Endodermal cell (in vitro differentiated cells): Measurements from ENCODE around the gene NF1. TPM values are rescaled to one million over a fixed set of nuclear protein-coding genes. Genes with fewer than 3 reads are reported as not detected.
A peak's percentile ranks its signal among the peaks of the same experiment; 100 is the strongest.

Source experiments
- DNase-seq: peaks from one replicate; pipeline ENCODE4 v3.0.0-alpha.2; 2017
- H3K27ac ChIP-seq: 2 replicates; pipeline ENCODE4 v1.5.1; 2013; ENCODE audit warnings: mild to moderate bottlenecking, low read depth, low read length, moderate library complexity
- H3K27me3 ChIP-seq: 2 replicates; pipeline ENCODE4 v1.6.1; 2013; ENCODE audit warnings: mild to moderate bottlenecking, low read length, moderate library complexity; ENCODE audit not compliant: insufficient read depth, control insufficient read depth, poor library complexity, severe bottlenecking
- H3K36me3 ChIP-seq: 2 replicates; pipeline ENCODE4 v1.7.0; 2013; ENCODE audit warnings: mild to moderate bottlenecking, low read length, moderate library complexity; ENCODE audit not compliant: control insufficient read depth, insufficient read depth
- H3K4me1 ChIP-seq: one replicate; pipeline ENCODE4 v1.7.0; 2013; ENCODE audit warnings: low read length; ENCODE audit not compliant: control insufficient read depth, insufficient read depth
- H3K4me3 ChIP-seq: 2 replicates; pipeline ENCODE4 v1.5.1; 2013; ENCODE audit warnings: mild to moderate bottlenecking, low read length, moderate library complexity
- H3K9ac ChIP-seq: 2 replicates; pipeline ENCODE4 v1.6.1; 2013; ENCODE audit warnings: mild to moderate bottlenecking, low read length, moderate library complexity; ENCODE audit not compliant: poor library complexity, severe bottlenecking; ENCODE audit errors: extremely low read depth
- H3K9me3 ChIP-seq: 2 replicates; pipeline ENCODE4 v1.6.1; 2013; ENCODE audit warnings: mild to moderate bottlenecking, low read length, moderate library complexity; ENCODE audit not compliant: control insufficient read depth
- H3K27ac Mint-ChIP-seq: 2 replicates; pipeline ENCODE4 v1.8.0; 2020; ENCODE audit warnings: mixed read lengths
- H3K27me3 Mint-ChIP-seq: 2 replicates; pipeline ENCODE4 v1.8.0; 2021; ENCODE audit warnings: mild to moderate bottlenecking, mixed read lengths; ENCODE audit not compliant: insufficient read depth
- H3K36me3 Mint-ChIP-seq: 2 replicates; pipeline ENCODE4 v1.8.0; 2020; ENCODE audit warnings: low read depth, mixed read lengths
- H3K4me1 Mint-ChIP-seq: 2 replicates; pipeline ENCODE4 v1.8.0; 2020; ENCODE audit warnings: mixed read lengths
- H3K4me3 Mint-ChIP-seq: 2 replicates; pipeline ENCODE4 v1.8.0; 2020; ENCODE audit warnings: mild to moderate bottlenecking, moderate library complexity, mixed read lengths
- H3K9me3 Mint-ChIP-seq: 2 replicates; pipeline ENCODE4 v1.8.0; 2020; ENCODE audit warnings: mild to moderate bottlenecking, mixed read lengths
- WGBS, 2 experiments: methylation state at CpG; one replicate each; pipeline versions ENCODE4 v1.1.5 to v1.1.7; 2013; ENCODE audit warnings: missing lambda C conversion rate in 2 of 2, mixed read lengths in 1 of 2; ENCODE audit not compliant: insufficient coverage in 1 of 2, insufficient read length in 1 of 2; 5-methylcytosine and 5-hydroxymethylcytosine counted together
- total RNA-seq, 2 donors: library from RNA; stranded (reverse); fragmentation: NEBNext Ultra II Directional in 1 of 2; extraction: Animal tissue kit (Norgen Biotek cat#: 25700) in 1 of 2; gene quantifications; 2 replicates in 1 of 2; 3 replicates in 1 of 2; pipeline ENCODE4 v1.2.1, GENCODE V29; 2021
- TF ChIP-seq, protein P1 (sequence below): fragments of 200-600 bp; sonication (generic); conservative IDR thresholded peaks from 2 replicates; pipeline ENCODE4 v1.5.0; 2021; ENCODE audit warnings: antibody characterized with exemption, mild to moderate bottlenecking

Gene NF1
- total RNA-seq, 2 donors from 2014 or later: 61.9 to 69.3 TPM

DNA sequence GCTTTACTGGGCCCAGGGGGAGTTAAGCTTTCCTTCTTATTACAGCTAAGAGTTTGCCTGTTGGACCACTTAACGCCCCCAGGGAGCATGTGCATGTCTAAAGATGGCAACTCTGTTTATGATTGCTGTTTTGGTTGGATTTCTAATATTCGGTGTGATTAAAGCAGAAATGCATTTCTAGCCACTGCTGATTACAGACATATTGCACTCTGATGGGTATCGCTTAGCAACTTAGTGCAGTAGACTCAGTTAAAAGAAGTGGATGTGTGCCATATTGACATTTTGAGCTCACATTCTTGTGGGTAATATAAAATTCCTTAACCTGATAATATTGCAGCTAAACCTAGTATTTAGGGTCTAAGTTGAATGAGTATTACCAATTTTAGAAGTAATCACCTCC is 4.2 kb downstream of the NF1 start:
- Histone ChIP-seq H3K27ac (no peak overlapping the region), H3K4me1 (no peaks in the 10 kb centered on the region), H3K27me3 (no peaks in the 10 kb centered on the region), H3K4me3 (no peak overlapping the region), H3K9ac (no peak overlapping the region), H3K36me3 (peaks cover 3% of the 10 kb centered on the region), H3K9me3 (no peaks in the 10 kb centered on the region)
- H3K9me3 Mint-ChIP-seq: no peaks in the 10 kb centered on the region
- TF ChIP-seq, protein P1, sequence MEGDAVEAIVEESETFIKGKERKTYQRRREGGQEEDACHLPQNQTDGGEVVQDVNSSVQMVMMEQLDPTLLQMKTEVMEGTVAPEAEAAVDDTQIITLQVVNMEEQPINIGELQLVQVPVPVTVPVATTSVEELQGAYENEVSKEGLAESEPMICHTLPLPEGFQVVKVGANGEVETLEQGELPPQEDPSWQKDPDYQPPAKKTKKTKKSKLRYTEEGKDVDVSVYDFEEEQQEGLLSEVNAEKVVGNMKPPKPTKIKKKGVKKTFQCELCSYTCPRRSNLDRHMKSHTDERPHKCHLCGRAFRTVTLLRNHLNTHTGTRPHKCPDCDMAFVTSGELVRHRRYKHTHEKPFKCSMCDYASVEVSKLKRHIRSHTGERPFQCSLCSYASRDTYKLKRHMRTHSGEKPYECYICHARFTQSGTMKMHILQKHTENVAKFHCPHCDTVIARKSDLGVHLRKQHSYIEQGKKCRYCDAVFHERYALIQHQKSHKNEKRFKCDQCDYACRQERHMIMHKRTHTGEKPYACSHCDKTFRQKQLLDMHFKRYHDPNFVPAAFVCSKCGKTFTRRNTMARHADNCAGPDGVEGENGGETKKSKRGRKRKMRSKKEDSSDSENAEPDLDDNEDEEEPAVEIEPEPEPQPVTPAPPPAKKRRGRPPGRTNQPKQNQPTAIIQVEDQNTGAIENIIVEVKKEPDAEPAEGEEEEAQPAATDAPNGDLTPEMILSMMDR: no peak
- 98 to 100% methylated on average over 1 to 3 of the region's 3 CpGs for WGBS, 2 experiments
- H3K27ac Mint-ChIP-seq: no peak overlapping the region
- H3K4me3 Mint-ChIP-seq: no peak overlapping the region
- H3K27me3 Mint-ChIP-seq: no peaks in the 10 kb centered on the region
- peaks cover 9% of the 10 kb centered on the region for H3K36me3 Mint-ChIP-seq
- H3K4me1 Mint-ChIP-seq: peaks cover 18% of the 10 kb centered on the region
- no peak for DNase-seq

DNA sequence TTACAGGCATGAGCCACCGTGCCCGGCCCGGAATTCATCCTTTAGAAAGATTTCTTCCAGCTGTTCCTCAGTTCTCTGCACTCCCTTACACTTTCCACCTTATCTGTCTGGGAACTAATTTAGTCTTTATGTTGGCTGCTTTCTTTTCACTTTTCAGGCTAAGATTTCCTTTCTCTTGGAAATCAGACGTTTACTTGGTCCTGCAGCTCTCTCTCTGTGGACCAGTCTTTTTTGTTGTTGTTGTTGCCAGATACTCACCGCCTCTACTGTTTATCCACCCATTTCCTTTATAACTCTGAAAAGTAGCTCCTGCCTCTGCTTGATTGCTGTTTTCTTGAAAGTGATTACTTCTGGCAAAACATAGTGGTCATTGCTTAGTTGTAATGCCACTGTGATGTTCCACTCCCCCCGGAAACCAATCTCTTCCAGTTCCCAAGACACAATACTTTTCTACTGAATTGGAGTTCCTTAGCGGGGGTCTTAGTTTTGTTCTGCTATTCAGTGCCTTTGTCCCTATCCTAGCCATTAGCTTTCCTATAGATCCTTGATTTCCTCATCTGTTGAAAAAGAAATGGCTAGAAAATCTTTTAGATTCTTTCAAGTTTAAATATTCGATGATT is 6.2 kb downstream of the NF1 start:
- H3K27ac ChIP-seq: no peak overlapping the region
- 91 to 93% methylated on average over 7 to 8 of the region's 8 CpGs for WGBS, 2 experiments
- no peak for DNase-seq

GRCh38 chr17:31101943-31102342 is 7.2 kb downstream of the NF1 start:
- no peaks in the 10 kb centered on the region for H3K9me3 Mint-ChIP-seq
- H3K27ac Mint-ChIP-seq: no peak overlapping the region
- H3K36me3 Mint-ChIP-seq: peaks cover 10% of the 10 kb centered on the region
- H3K4me3 Mint-ChIP-seq: no peak overlapping the region
- H3K27ac ChIP-seq: peak overlapping the region; percentile 8
- H3K27me3 Mint-ChIP-seq: no peaks in the 10 kb centered on the region
- no peak overlapping the region for H3K9ac ChIP-seq
- no peak overlapping the region for H3K4me3 ChIP-seq
- DNase-seq: no peak
- peaks cover 11% of the 10 kb centered on the region for H3K4me1 Mint-ChIP-seq
- peaks cover 11% of the 10 kb centered on the region for H3K36me3 ChIP-seq
- TF ChIP-seq, protein P1: no peak
- no peaks in the 10 kb centered on the region for H3K9me3 ChIP-seq
- no peaks in the 10 kb centered on the region for H3K4me1 ChIP-seq
- H3K27me3 ChIP-seq: no peaks in the 10 kb centered on the region

More for the DNA sequence above, 6.2 kb downstream of the NF1 start:
- Histone ChIP-seq H3K4me3 (no peak overlapping the region), H3K9ac (no peak overlapping the region), H3K27me3 (no peaks in the 10 kb centered on the region), H3K9me3 (no peaks in the 10 kb centered on the region), H3K4me1 (no peaks in the 10 kb centered on the region), H3K36me3 (peaks cover 11% of the 10 kb centered on the region)
- Mint-ChIP-seq H3K36me3 (peaks cover 9% of the 10 kb centered on the region), H3K4me3 (no peak overlapping the region), H3K9me3 (no peaks in the 10 kb centered on the region), H3K27ac (peak overlapping the region; percentile 67), H3K27me3 (no peaks in the 10 kb centered on the region), H3K4me1 (peaks cover 19% of the 10 kb centered on the region)
- TF ChIP-seq, protein P1: no peak
